ENCODE results near the gene AGMO. TPM values are rescaled to one million over a fixed set of nuclear protein-coding genes. Genes with fewer than 3 reads are reported as not detected.
A peak's percentile ranks its signal among the peaks of the same experiment; 100 is the strongest.

Gene AGMO
- total RNA-seq, 1 experiment from 2014 or later = 1.1 TPM

GRCh38 chr7:15219758-15220157 is 342.1 kb downstream of the AGMO start:
- Histone ChIP-seq H3K27me3 (ENCODE audit: control insufficient read depth, insufficient read depth, low read length) (no peaks in the 10 kb centered on the region), H3K36me3 (replicated peaks; ENCODE audit: control insufficient read depth, insufficient read depth, low read length) (no peaks in the 10 kb centered on the region), H3K4me3 (ENCODE audit: insufficient read depth, low read depth, low read length) (no peak overlapping the region)
- DNase-seq = no peak

GRCh38 chr7:15218261-15218660 is 343.6 kb downstream of the AGMO start:
- Histone ChIP-seq H3K27me3 (ENCODE audit: control insufficient read depth, insufficient read depth, low read length) (no peaks in the 10 kb centered on the region), H3K36me3 (replicated peaks; ENCODE audit: control insufficient read depth, insufficient read depth, low read length) (no peaks in the 10 kb centered on the region), H3K4me3 (ENCODE audit: insufficient read depth, low read depth, low read length) (no peak overlapping the region)
- no peak for DNase-seq

DNA sequence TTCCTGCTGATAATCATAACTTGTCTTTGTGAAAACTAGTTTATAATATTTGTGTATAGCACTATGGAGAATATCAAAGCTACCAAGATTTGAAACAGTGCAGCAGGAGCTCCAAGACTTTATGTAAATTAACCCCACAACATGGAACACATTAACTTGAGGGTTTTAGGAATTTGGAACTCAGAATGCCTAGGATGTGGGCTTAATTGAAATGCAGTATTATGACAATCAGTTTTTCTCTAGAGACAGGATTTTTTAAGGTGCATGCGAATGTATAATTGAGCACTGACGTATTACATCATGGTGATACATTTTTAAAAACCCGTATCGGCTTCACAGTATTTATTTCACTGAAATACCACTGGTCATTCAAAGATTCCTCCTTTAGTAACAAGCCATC is 346.2 kb downstream of the AGMO start:
- no peak for DNase-seq
- Histone ChIP-seq H3K36me3 (replicated peaks; ENCODE audit: control insufficient read depth, insufficient read depth, low read length) (no peaks in the 10 kb centered on the region), H3K27me3 (ENCODE audit: control insufficient read depth, insufficient read depth, low read length) (no peaks in the 10 kb centered on the region), H3K4me3 (ENCODE audit: insufficient read depth, low read depth, low read length) (no peak overlapping the region)

DNA sequence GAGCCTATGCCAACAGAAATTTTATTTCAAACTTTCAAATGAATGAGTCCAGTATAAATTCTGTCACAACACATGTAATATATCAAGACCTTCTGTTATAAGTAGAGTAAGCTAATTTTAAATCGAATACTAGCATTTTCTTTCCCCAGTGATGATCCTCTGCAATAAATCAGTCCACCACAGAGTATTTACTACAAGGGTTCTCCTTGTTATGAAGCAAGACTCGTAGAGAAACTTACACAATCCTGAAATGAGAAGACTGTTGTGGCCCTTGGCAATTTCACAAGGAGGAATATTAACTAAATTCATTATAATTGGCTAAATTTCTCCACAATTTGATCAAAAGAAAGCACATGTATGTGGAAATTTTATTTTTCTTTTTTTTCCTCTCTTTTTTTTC is 346.8 kb downstream of the AGMO start:
- H3K27me3 ChIP-seq (ENCODE audit: control insufficient read depth, insufficient read depth, low read length) = no peaks in the 10 kb centered on the region

GRCh38 chr7:15213093-15213492 is 348.7 kb downstream of the AGMO start:
- no peaks in the 10 kb centered on the region for H3K36me3 ChIP-seq (replicated peaks; ENCODE audit: control insufficient read depth, insufficient read depth, low read length)
- H3K4me3 ChIP-seq (ENCODE audit: insufficient read depth, low read depth, low read length) = no peak overlapping the region
- no peak for DNase-seq
- no peaks in the 10 kb centered on the region for H3K27me3 ChIP-seq (ENCODE audit: control insufficient read depth, insufficient read depth, low read length)

More for the DNA sequence above, 346.8 kb downstream of the AGMO start:
- no peak for DNase-seq
- Histone ChIP-seq H3K36me3 (replicated peaks; ENCODE audit: control insufficient read depth, insufficient read depth, low read length) (no peaks in the 10 kb centered on the region), H3K4me3 (ENCODE audit: insufficient read depth, low read depth, low read length) (no peak overlapping the region)

DNA sequence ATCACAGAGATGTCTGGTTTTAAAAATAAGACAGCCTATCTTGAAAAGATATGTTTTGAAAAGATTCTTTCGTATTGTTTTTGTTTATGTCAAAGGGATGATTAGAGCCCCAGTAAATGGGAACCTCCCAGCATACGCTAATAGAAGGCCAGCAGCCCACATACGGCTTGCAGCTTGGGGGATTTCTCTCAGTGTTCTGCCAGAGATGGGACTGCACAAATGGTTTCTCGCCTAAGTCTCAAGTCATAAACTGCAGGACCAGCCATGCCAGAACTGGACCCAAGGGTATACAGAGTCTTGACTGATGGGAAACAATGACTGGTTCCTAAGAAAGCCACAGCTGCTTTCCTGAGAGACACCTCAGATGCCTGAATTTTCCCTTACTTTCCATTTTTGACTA is 352.4 kb downstream of the AGMO start:
- no peak overlapping the region for H3K4me3 ChIP-seq (ENCODE audit: insufficient read depth, low read depth, low read length)
- H3K27me3 ChIP-seq (ENCODE audit: control insufficient read depth, insufficient read depth, low read length) = no peaks in the 10 kb centered on the region
- no peaks in the 10 kb centered on the region for H3K36me3 ChIP-seq (replicated peaks; ENCODE audit: control insufficient read depth, insufficient read depth, low read length)
- peak; percentile 0 for DNase-seq

DNA sequence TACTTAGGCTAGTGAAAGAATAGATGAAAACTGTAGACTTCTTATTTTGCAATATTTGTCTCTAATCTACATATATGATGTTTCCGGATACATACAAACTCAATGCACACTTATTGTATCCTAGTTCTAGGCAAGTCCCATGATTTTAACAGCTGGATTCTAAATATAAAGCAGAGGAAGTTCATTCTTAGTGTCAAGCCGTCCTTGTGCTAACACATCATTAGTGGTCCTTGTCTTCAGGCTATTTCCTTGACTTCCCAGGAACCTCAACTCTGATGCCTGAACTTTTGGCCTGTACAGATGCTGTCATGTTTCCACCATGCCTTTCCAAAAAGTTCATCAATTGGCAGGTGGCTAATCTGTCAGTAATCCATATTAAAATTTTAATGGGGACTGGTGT is 357.4 kb downstream of the AGMO start:
- H3K36me3 ChIP-seq (replicated peaks; ENCODE audit: control insufficient read depth, insufficient read depth, low read length) = no peaks in the 10 kb centered on the region
- no peak for DNase-seq
- H3K27me3 ChIP-seq (ENCODE audit: control insufficient read depth, insufficient read depth, low read length) = no peaks in the 10 kb centered on the region
- H3K4me3 ChIP-seq (ENCODE audit: insufficient read depth, low read depth, low read length) = no peak overlapping the region

GRCh38 chr7:15199482-15199881 is 362.3 kb downstream of the AGMO start:
- no peaks in the 10 kb centered on the region for H3K36me3 ChIP-seq (replicated peaks; ENCODE audit: control insufficient read depth, insufficient read depth, low read length)
- H3K4me3 ChIP-seq (ENCODE audit: insufficient read depth, low read depth, low read length) = no peak overlapping the region
- H3K27me3 ChIP-seq (ENCODE audit: control insufficient read depth, insufficient read depth, low read length) = no peaks in the 10 kb centered on the region
- DNase-seq = no peak

- no peak overlapping the region for H3K4me3 ChIP-seq (ENCODE audit: insufficient read depth, low read depth, low read length)
- no peak for DNase-seq
Measured at GRCh38 chr7:15197042-15197977, 364.5 kb downstream of the AGMO start.

DNA sequence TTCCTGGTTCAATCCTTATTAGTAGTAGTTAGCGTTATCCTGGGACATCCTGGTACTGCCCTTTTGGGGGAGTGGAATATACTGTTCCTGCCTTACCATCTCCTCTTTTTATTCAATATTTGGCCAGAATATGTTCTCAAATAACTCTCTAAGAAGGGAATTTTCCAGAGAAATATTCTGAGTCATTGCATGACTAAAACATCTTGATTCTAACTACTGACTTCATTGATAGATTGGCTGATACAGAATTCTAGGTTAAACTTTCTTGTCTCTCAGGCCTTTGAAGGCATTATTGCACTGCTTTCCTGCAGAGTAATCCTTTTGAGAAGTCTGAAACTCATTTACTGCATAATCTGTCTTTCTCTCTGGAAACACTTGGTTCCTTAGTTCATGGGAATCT is 383.8 kb downstream of the AGMO start:
- no peaks in the 10 kb centered on the region for H3K27me3 ChIP-seq (ENCODE audit: control insufficient read depth, insufficient read depth, low read length)
- H3K36me3 ChIP-seq (replicated peaks; ENCODE audit: control insufficient read depth, insufficient read depth, low read length) = no peaks in the 10 kb centered on the region
- no peak overlapping the region for H3K4me3 ChIP-seq (ENCODE audit: insufficient read depth, low read depth, low read length)
- DNase-seq = no peak

More at GRCh38 chr7:15197042-15197977, 364.5 kb downstream of the AGMO start:
- H3K27me3 ChIP-seq (ENCODE audit: control insufficient read depth, insufficient read depth, low read length) = no peaks in the 10 kb centered on the region
- no peaks in the 10 kb centered on the region for H3K36me3 ChIP-seq (replicated peaks; ENCODE audit: control insufficient read depth, insufficient read depth, low read length)

GRCh38 chr7:15176089-15176488 is 385.7 kb downstream of the AGMO start:
- Histone ChIP-seq H3K4me3 (ENCODE audit: insufficient read depth, low read depth, low read length) (no peak overlapping the region), H3K27me3 (ENCODE audit: control insufficient read depth, insufficient read depth, low read length) (no peaks in the 10 kb centered on the region), H3K36me3 (replicated peaks; ENCODE audit: control insufficient read depth, insufficient read depth, low read length) (no peaks in the 10 kb centered on the region)
- DNase-seq = no peak

DNA sequence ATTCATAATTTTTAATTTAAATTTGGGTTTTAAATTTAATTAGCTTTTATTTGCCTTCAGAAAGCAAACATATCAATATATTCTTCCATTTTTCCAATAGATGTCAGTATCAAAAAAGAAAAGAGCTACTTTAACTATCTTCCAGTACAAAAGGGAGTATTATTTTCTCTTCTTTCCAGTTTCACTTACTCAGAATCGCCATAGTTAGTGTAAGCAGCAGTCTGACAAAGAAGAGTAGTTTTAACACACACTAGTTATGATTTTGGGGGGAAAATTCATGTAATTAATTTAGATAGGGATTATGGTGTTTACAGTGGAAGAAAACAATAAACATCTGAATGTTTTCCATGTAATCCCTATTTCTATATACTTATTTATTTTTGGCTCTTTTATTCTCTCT is 386.7 kb downstream of the AGMO start:
- DNase-seq = no peak
- Histone ChIP-seq H3K27me3 (ENCODE audit: control insufficient read depth, insufficient read depth, low read length) (no peaks in the 10 kb centered on the region), H3K36me3 (replicated peaks; ENCODE audit: control insufficient read depth, insufficient read depth, low read length) (no peaks in the 10 kb centered on the region), H3K4me3 (ENCODE audit: insufficient read depth, low read depth, low read length) (no peak overlapping the region)

DNA sequence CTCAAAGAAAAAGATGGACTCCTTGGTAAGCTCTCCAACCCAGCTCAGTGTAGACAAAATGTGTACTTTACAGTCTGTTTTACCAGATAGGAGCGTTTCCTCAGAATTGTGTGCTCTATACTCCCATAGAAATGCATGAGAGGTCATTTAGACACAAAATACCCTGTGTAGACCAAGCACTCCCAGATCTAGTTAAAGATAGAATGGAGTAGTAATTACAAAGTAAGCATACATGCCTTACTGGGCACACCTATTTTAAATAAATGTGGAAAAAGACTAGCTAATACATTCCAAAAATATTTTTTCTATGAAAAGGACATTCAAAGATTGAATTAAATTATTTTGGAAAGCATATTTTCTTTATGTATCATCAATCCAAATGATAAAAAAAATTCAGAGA is 387.3 kb downstream of the AGMO start:
- H3K27me3 ChIP-seq (ENCODE audit: control insufficient read depth, insufficient read depth, low read length) = no peaks in the 10 kb centered on the region
- no peaks in the 10 kb centered on the region for H3K36me3 ChIP-seq (replicated peaks; ENCODE audit: control insufficient read depth, insufficient read depth, low read length)
- no peak for DNase-seq
- no peak overlapping the region for H3K4me3 ChIP-seq (ENCODE audit: insufficient read depth, low read depth, low read length)

DNA sequence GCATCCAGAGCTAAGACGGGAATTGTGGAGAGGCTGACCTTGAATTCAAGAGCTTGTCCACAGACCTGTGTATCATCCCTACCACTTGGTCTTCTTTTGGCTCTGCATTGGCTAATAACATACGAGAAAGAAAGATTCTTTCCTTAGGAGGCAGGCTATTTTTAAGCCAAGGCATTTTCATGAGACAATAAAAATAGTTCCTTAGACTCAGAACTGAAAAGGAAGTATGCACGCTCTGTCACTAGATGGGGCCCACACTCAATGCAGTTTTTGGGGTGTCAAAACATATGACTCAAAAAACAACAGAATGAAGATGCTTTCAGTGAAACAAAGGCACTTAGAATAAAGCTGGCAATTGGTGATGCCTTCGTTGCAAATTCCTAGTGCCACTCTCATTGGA is 393.3 kb downstream of the AGMO start:
- Histone ChIP-seq H3K4me3 (ENCODE audit: insufficient read depth, low read depth, low read length) (no peak overlapping the region), H3K27me3 (ENCODE audit: control insufficient read depth, insufficient read depth, low read length) (no peaks in the 10 kb centered on the region)
- no peak for DNase-seq

GRCh38 chr7:15167912-15168311 is 393.9 kb downstream of the AGMO start:
- Histone ChIP-seq H3K4me3 (ENCODE audit: insufficient read depth, low read depth, low read length) (no peak overlapping the region), H3K36me3 (replicated peaks; ENCODE audit: control insufficient read depth, insufficient read depth, low read length) (no peaks in the 10 kb centered on the region), H3K27me3 (ENCODE audit: control insufficient read depth, insufficient read depth, low read length) (no peaks in the 10 kb centered on the region)
- no peak for DNase-seq

More for the DNA sequence above, 393.3 kb downstream of the AGMO start:
- H3K36me3 ChIP-seq (replicated peaks; ENCODE audit: control insufficient read depth, insufficient read depth, low read length) = no peaks in the 10 kb centered on the region

Measured in H7 (cell line).